Endothelial cell (in vitro differentiated cells): ENCODE data around the gene DCBLD1. TPM values are rescaled to one million over a fixed set of nuclear protein-coding genes. Genes with fewer than 3 reads are reported as not detected.

Experiments used
- DNase-seq: peaks from one replicate; pipeline ENCODE4 v3.0.0; 2021; ENCODE audit warnings: low spot score
- H3K27ac Mint-ChIP-seq: one replicate; pipeline ENCODE4 v1.8.0; 2021; ENCODE audit warnings: mixed read lengths, inconsistent platforms; ENCODE audit not compliant: unreplicated experiment
- H3K27me3 Mint-ChIP-seq: one replicate; pipeline ENCODE4 v1.8.0; 2021; ENCODE audit warnings: mild to moderate bottlenecking, moderate library complexity, mixed read lengths, inconsistent platforms; ENCODE audit not compliant: unreplicated experiment
- H3K36me3 Mint-ChIP-seq: one replicate; pipeline ENCODE4 v1.8.0; 2021; ENCODE audit warnings: mild to moderate bottlenecking, low read depth, mixed read lengths, inconsistent platforms; ENCODE audit not compliant: unreplicated experiment
- H3K4me1 Mint-ChIP-seq: one replicate; pipeline ENCODE4 v1.8.0; 2021; ENCODE audit warnings: mild to moderate bottlenecking, mixed read lengths, inconsistent platforms; ENCODE audit not compliant: unreplicated experiment
- H3K4me3 Mint-ChIP-seq: one replicate; pipeline ENCODE4 v1.8.0; 2021; ENCODE audit warnings: mild to moderate bottlenecking, mixed read lengths, inconsistent platforms; ENCODE audit not compliant: unreplicated experiment
- H3K9me3 Mint-ChIP-seq: one replicate; pipeline ENCODE4 v1.8.0; 2021; ENCODE audit warnings: mixed read lengths, inconsistent platforms; ENCODE audit not compliant: unreplicated experiment
- CTCF ChIP-seq: fragments of 200-600 bp; sonication (generic); IDR thresholded peaks from one replicate; pipeline ENCODE4 v1.5.0; 2021; ENCODE audit warnings: antibody characterized with exemption; ENCODE audit not compliant: unreplicated experiment
- total RNA-seq: library from RNA; stranded (reverse); fragmentation: NEBNext Ultra II Directional; extraction: Animal tissue kit (Norgen Biotek cat#: 25700); gene quantifications from one replicate; pipeline ENCODE4 v1.2.1, GENCODE V29; 2021; ENCODE audit not compliant: unreplicated experiment

Gene DCBLD1
- total RNA-seq, 1 donor from 2014 or later, result 203 TPM

DNA sequence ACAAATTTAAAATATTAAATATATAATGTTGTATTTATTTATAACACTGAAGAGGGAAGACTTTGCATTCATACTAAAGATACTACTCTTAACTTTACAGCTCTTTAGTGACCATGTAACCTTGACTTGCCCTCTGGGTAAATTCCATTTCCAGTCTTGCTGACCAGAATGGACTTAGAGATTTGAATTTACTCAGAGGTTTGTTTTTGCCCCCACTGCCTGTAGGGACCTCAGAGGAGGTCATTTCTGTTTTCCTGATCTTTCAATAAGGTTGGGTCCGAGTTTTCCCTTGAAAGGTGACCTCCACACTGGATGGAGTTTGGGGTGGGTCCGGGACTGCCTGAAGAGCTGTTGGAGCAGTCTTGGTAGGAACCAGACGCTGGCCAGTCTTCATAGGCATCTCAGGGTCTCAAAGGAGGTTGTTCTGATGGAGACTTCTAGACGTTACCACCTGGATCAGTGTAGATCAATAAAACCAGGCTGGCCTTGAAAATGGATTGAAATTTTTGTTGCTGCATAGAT lies 26.0 kb downstream of the DCBLD1 start:
- Mint-ChIP-seq H3K4me1 (peaks cover 74% of the 10 kb centered on the region), H3K27me3 (peaks cover 4% of the 10 kb centered on the region), H3K4me3 (no peak overlapping the region), H3K27ac (no peak overlapping the region), H3K36me3 (peaks cover 49% of the 10 kb centered on the region), H3K9me3 (no peaks in the 10 kb centered on the region)
- no peak for TF ChIP-seq CTCF
- DNase-seq, result no peak

GRCh38 chr6:117509021-117509420 lies 26.5 kb downstream of the DCBLD1 start:
- no peak overlapping the region for H3K4me3 Mint-ChIP-seq
- no peak overlapping the region for H3K27ac Mint-ChIP-seq
- no peak for TF ChIP-seq CTCF
- peaks cover 4% of the 10 kb centered on the region for H3K27me3 Mint-ChIP-seq
- no peak for DNase-seq
- no peaks in the 10 kb centered on the region for H3K9me3 Mint-ChIP-seq
- peaks cover 44% of the 10 kb centered on the region for H3K36me3 Mint-ChIP-seq
- peaks cover 70% of the 10 kb centered on the region for H3K4me1 Mint-ChIP-seq

DNA sequence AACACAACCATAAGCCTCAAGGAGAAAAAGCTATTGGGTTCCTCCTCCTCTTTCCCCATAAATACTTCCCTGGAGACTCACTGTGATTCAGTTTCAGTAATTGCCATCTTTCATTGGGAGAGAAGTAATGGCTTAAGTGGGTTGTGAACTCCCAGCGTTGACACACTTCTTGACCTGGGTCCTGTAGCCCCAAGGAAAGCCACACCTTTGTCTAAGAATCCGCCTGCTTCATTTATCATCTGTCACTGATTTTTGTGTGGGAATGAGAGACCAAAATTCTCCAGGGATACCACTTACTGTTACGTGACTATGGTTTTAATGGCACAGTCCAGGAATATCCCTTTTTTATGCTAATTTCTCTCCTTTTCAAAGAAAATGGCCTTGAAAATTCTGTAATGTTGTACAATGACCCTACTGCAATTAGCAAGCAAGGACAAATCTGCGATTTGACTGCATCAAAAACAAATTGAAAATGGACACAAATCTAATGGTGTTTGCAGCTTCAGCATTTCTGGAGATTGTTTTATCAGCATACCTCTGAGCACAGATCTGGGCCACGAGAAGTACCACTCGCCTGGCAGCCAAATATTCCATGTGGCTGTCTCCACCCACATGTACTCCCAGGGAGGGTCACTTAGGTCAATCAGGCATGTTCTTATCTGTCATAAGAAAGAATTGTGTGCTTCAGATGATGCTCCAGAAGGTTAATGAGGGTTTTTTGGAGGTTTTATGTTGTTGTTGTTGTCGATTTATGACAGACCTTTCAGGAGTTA lies 29.8 kb downstream of the DCBLD1 start:
- TF ChIP-seq CTCF, result no peak
- H3K4me1 Mint-ChIP-seq, result peaks cover 46% of the 10 kb centered on the region
- no peaks in the 10 kb centered on the region for H3K9me3 Mint-ChIP-seq
- DNase-seq, result no peak
- peaks cover 4% of the 10 kb centered on the region for H3K27me3 Mint-ChIP-seq
- H3K27ac Mint-ChIP-seq, result no peak overlapping the region
- H3K4me3 Mint-ChIP-seq, result no peak overlapping the region
- peaks cover 40% of the 10 kb centered on the region for H3K36me3 Mint-ChIP-seq

DNA sequence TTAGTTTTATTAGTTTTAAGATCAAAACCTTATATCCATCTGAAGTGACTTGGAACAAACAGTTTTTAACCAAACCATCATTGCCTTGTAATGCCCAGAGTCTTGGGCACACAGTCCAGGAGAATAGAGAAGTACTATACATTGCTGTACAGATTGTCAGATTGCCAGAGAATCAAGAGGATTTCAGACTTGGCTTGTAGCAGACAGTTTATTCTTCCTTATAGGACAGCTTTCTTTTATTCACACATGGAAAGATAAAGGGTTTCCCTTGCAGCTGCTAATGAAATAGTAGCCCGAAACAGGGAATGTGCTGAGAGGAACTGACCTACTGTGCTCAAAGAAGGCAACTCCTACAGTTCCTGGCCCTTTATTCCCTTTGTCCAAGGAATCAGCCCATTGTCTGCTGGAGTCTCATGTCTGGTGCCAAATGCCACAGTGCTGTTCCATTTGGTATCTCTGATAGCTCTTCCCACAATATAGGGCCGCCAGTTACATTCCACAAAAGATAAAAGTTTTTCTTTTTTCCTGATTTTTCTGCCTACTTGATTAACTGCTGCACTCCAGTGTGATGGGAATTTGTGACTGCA lies 30.6 kb downstream of the DCBLD1 start:
- no peak overlapping the region for H3K27ac Mint-ChIP-seq
- peaks cover 49% of the 10 kb centered on the region for H3K36me3 Mint-ChIP-seq
- H3K4me3 Mint-ChIP-seq, result no peak overlapping the region
- peaks cover 4% of the 10 kb centered on the region for H3K27me3 Mint-ChIP-seq
- DNase-seq, result no peak
- no peaks in the 10 kb centered on the region for H3K9me3 Mint-ChIP-seq
- H3K4me1 Mint-ChIP-seq, result peaks cover 46% of the 10 kb centered on the region
- no peak for TF ChIP-seq CTCF
